Vagina (tissue), 2 donors: ENCODE data around the gene TMEM240.

Source experiments
- CTCF ChIP-seq, 3 experiments: fragments of 450-650 bp in 2 of 3; fragments of 200-600 bp in 1 of 3; sonication (generic) in 1 of 3; IDR thresholded peaks; one replicate each; pipeline ENCODE4 v1.5.1; 2017 to 2019; ENCODE audit warnings: antibody characterized with exemption in 3 of 3, mild to moderate bottlenecking in 2 of 3, moderate library complexity in 2 of 3
- POLR2A ChIP-seq, 2 donors: fragments of 450-650 bp; IDR thresholded peaks; one replicate each; pipeline ENCODE4 v1.6.1; 2017; ENCODE audit warnings: antibody characterized with exemption in 2 of 2, mild to moderate bottlenecking in 2 of 2, moderate library complexity in 2 of 2
- POLR2AphosphoS5 ChIP-seq, 2 donors: sonication (generic); formaldehyde crosslinking; IDR thresholded peaks; one replicate each; pipeline ENCODE4 v1.9.0; 2017; ENCODE audit warnings: antibody characterized with exemption in 2 of 2, mild to moderate bottlenecking in 2 of 2, low read depth in 1 of 2; ENCODE audit not compliant: insufficient read depth in 1 of 2

- TF ChIP-seq POLR2A (IDR thresholded peaks at IDR 0.05) (no peak), POLR2AphosphoS5 (IDR thresholded peaks at IDR 0.05; ENCODE audit: insufficient read depth in 1 of 2, low read depth in 1 of 2) (no peak), CTCF (IDR thresholded peaks at IDR 0.05) (no peak)
These were observed 48.8 kb downstream of the TMEM240 start for GRCh38 chr1:1491601-1492000.
